Testis (tissue), 2 donors: Measurements from ENCODE around the gene BRSK2.

Source experiments
- CTCF ChIP-seq, 3 experiments: fragments of 450-650 bp in 2 of 3; fragments of 200-600 bp in 1 of 3; sonication (generic) in 1 of 3; IDR thresholded peaks; one replicate each; pipeline ENCODE4 v1.5.1; 2016 to 2019; ENCODE audit warnings: antibody characterized with exemption in 3 of 3, mild to moderate bottlenecking in 2 of 3, moderate library complexity in 1 of 3
- POLR2A ChIP-seq: fragments of 450-650 bp; IDR thresholded peaks from one replicate; pipeline ENCODE4 v1.6.1; 2017; ENCODE audit warnings: antibody characterized with exemption, mild to moderate bottlenecking, moderate library complexity

- TF ChIP-seq CTCF (IDR thresholded peaks at IDR 0.05) (no peak), POLR2A (no peak)
Observed at GRCh38 chr11:1494650-1495049, 104.9 kb downstream of the BRSK2 start.
